Right lobe of liver (tissue), 4 donors: ENCODE data around the gene CTIF.

Source experiments
- POLR2A ChIP-seq: fragments of 450-650 bp; IDR thresholded peaks from one replicate; pipeline ENCODE4 v1.6.1; 2017; ENCODE audit warnings: antibody characterized with exemption, mild to moderate bottlenecking
- TF ChIP-seq, protein P1 (sequence below), 4 donors: fragments of 200-600 bp in 3 of 4; fragments of 450-650 bp in 1 of 4; IDR thresholded peaks; one replicate each; pipeline versions ENCODE4 v1.5.1 to v1.8.0; 2016 to 2022; ENCODE audit warnings: antibody characterized with exemption in 4 of 4, mild to moderate bottlenecking in 2 of 4
- donor health status: DM: no; HTN: no; CAD: no.
- donor health status: DM: no; HTN: no; CAD: no.
- donor health status: DM: no; HTN: yes; CAD: no.

DNA sequence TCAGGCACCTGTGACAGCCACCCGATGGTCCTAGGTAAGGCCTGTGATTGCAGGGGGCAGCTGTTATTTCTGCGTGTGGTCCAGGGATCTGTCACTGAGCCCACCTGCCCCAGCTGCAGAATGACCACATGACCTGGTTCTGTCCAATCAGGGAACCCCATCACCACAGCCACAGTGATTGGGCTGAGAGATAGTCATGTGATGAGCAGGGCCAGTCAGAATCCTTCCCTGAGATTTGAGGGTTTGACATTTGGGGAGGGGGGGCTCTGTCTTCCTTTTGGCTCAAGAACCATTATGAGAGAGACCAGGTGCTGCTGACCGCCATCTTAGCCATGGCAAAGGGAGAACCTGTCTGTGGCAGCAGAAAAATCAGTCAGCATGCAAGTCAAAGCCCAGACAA is 264.7 kb downstream of the CTIF start:
- TF ChIP-seq POLR2A: no peak
- TF ChIP-seq, protein P1, sequence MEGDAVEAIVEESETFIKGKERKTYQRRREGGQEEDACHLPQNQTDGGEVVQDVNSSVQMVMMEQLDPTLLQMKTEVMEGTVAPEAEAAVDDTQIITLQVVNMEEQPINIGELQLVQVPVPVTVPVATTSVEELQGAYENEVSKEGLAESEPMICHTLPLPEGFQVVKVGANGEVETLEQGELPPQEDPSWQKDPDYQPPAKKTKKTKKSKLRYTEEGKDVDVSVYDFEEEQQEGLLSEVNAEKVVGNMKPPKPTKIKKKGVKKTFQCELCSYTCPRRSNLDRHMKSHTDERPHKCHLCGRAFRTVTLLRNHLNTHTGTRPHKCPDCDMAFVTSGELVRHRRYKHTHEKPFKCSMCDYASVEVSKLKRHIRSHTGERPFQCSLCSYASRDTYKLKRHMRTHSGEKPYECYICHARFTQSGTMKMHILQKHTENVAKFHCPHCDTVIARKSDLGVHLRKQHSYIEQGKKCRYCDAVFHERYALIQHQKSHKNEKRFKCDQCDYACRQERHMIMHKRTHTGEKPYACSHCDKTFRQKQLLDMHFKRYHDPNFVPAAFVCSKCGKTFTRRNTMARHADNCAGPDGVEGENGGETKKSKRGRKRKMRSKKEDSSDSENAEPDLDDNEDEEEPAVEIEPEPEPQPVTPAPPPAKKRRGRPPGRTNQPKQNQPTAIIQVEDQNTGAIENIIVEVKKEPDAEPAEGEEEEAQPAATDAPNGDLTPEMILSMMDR (IDR thresholded peaks at IDR 0.05): no peak
